Mesothelial cell of epicardium (in vitro differentiated cells): ENCODE data around the gene USH1C. TPM values are rescaled to one million over a fixed set of nuclear protein-coding genes. Genes with fewer than 3 reads are reported as not detected.

Experiments used
- DNase-seq, 2 experiments: peaks; one replicate each; pipeline ENCODE4 v3.0.0; 2021; ENCODE audit warnings: low spot score in 2 of 2; ENCODE audit not compliant: unreplicated experiment in 2 of 2
- H3K27ac Mint-ChIP-seq: 2 replicates; pipeline ENCODE4 v1.8.0; 2021; ENCODE audit warnings: mixed read lengths
- H3K27me3 Mint-ChIP-seq: 2 replicates; pipeline ENCODE4 v1.8.0; 2021; ENCODE audit warnings: low read depth, mixed read lengths
- H3K36me3 Mint-ChIP-seq: 2 replicates; pipeline ENCODE4 v1.8.0; 2021; ENCODE audit warnings: mixed read lengths
- H3K4me1 Mint-ChIP-seq: 2 replicates; pipeline ENCODE4 v1.8.0; 2021; ENCODE audit warnings: mixed read lengths
- H3K4me3 Mint-ChIP-seq: 2 replicates; pipeline ENCODE4 v1.8.0; 2021; ENCODE audit warnings: mild to moderate bottlenecking, moderate library complexity, mixed read lengths
- H3K9me3 Mint-ChIP-seq: 2 replicates; pipeline ENCODE4 v1.8.0; 2021; ENCODE audit warnings: mixed read lengths
- CTCF ChIP-seq: fragments of 200-600 bp; sonication (generic); IDR thresholded peaks from one replicate; pipeline ENCODE4 v1.5.0; 2021; ENCODE audit warnings: antibody characterized with exemption; ENCODE audit not compliant: unreplicated experiment
- total RNA-seq: library from RNA; stranded (reverse); gene quantifications from 3 replicates; pipeline ENCODE4 v1.2.1, GENCODE V29; 2021

USH1C gene
- total RNA-seq, 1 donor from 2014 or later: 0.54 TPM

DNA sequence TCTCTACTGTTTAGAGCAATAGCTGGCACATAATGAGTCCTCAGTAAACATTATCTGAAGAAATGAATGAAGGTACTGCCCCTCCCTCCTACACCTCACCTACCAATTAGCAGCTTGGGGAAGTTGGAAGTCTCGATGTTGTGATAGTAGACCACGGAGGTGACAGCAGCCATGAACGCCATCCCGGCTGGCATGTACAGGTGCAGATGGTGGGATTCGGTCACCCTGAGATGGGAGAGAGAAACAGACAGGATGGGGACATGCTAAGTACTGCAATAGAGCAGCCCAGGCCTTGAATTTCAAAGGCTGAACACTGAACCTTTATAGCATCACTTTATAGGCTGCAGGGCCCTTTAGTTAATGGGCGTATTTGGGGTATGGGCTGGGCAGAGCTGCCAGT is 74.2 kb downstream of the USH1C start:
- no peak for TF ChIP-seq CTCF
- H3K4me3 Mint-ChIP-seq: no peak overlapping the region

GRCh38 chr11:17468122-17468521 is 76.1 kb downstream of the USH1C start:
- no peak for TF ChIP-seq CTCF
- Mint-ChIP-seq H3K9me3 (no peaks in the 10 kb centered on the region), H3K4me1 (peaks cover 3% of the 10 kb centered on the region), H3K27me3 (peaks cover 86% of the 10 kb centered on the region), H3K27ac (no peak overlapping the region), H3K4me3 (no peak overlapping the region), H3K36me3 (no peaks in the 10 kb centered on the region)
- DNase-seq: no peak

More for the DNA sequence above, 74.2 kb downstream of the USH1C start:
- no peaks in the 10 kb centered on the region for H3K9me3 Mint-ChIP-seq
- no peaks in the 10 kb centered on the region for H3K36me3 Mint-ChIP-seq
- H3K27ac Mint-ChIP-seq: no peak overlapping the region
- H3K27me3 Mint-ChIP-seq: peaks cover 90% of the 10 kb centered on the region
- DNase-seq: no peak
- no peaks in the 10 kb centered on the region for H3K4me1 Mint-ChIP-seq

DNA sequence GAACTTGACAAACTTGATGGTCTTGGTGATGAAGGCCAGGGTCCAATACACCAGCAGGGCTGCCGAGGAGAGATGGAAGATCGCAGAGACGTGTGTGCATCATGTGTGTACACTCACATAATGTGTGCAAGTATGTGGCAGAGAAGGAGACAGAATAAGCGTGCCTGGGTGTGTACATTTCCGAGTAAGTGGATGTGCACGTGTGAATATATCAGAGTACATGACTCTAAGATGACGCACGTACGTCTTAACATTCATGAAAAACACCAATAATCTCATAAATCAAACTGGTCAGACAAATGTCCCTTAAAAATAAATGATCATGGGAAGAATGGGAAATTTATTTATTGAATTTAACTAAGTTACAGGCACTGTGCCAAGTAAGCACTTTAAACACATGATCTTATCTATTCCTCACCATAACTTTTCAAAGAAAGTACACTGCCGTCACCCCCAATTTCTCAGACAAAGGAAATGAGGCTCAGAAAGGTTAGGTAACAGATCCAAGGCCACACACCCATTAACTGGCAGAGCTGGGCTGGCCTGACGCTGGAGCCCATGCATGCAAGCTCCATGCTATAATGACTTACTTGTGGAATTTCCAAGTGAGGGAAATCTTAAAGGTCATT is 80.6 kb downstream of the USH1C start:
- peaks cover 83% of the 10 kb centered on the region for H3K27me3 Mint-ChIP-seq
- peaks cover 3% of the 10 kb centered on the region for H3K4me1 Mint-ChIP-seq
- no peak overlapping the region for H3K27ac Mint-ChIP-seq
- no peaks in the 10 kb centered on the region for H3K9me3 Mint-ChIP-seq
- no peak overlapping the region for H3K4me3 Mint-ChIP-seq
- no peak for TF ChIP-seq CTCF
- DNase-seq: no peak
- H3K36me3 Mint-ChIP-seq: no peaks in the 10 kb centered on the region

- Mint-ChIP-seq H3K27me3 (peaks cover 83% of the 10 kb centered on the region), H3K27ac (no peak overlapping the region), H3K4me1 (peaks cover 3% of the 10 kb centered on the region), H3K9me3 (no peaks in the 10 kb centered on the region), H3K4me3 (no peak overlapping the region), H3K36me3 (no peaks in the 10 kb centered on the region)
- DNase-seq: no peak
- no peak for TF ChIP-seq CTCF
Measured at GRCh38 chr11:17462940-17463339, 81.3 kb downstream of the USH1C start.

GRCh38 chr11:17460406-17460805 is 83.8 kb downstream of the USH1C start:
- H3K4me3 Mint-ChIP-seq: no peak overlapping the region
- peaks cover 84% of the 10 kb centered on the region for H3K27me3 Mint-ChIP-seq
- peaks cover 3% of the 10 kb centered on the region for H3K4me1 Mint-ChIP-seq
- H3K27ac Mint-ChIP-seq: no peak overlapping the region
- no peaks in the 10 kb centered on the region for H3K9me3 Mint-ChIP-seq
- no peak for DNase-seq
- no peaks in the 10 kb centered on the region for H3K36me3 Mint-ChIP-seq
- TF ChIP-seq CTCF: no peak
